GM21423 (cell line): ENCODE data around the gene PAK1IP1.
A peak's percentile ranks its signal among the peaks of the same experiment; 100 is the strongest.
"Not testable (repeated sequence)": the region's sequence is repeated elsewhere in the genome, so short reads cannot be mapped to it uniquely, and the experiment has no call there.

Experiments
- ATAC-seq: cut with Tn5 transposase; IDR thresholded peaks from one replicate; pipeline ENCODE4 v1.9.1; 2021; ENCODE audit warnings: mild to moderate bottlenecking, moderate library complexity; ENCODE audit not compliant: unreplicated experiment

The PAK1IP1 gene

DNA sequence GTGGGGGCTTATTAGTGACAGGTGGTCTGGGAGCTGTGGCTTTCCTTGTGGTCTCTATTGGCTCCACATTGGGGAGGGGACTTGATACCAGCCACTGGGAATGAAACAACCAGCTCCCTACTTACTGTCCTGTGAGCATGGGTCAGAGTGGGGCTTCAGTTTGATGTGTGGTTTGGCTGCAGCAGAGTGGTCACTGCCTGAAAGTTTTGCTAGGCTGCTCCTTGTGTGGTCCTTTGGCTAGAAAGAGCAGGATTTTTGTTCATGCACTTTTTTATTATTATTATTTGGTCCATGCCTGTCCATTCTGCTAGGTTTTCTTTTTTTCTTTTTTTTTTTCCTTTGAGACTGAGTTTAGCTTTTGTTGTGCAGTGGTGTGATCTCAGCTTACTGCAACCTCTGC is 45.3 kb downstream of the PAK1IP1 start:
- ATAC-seq: no peak

DNA sequence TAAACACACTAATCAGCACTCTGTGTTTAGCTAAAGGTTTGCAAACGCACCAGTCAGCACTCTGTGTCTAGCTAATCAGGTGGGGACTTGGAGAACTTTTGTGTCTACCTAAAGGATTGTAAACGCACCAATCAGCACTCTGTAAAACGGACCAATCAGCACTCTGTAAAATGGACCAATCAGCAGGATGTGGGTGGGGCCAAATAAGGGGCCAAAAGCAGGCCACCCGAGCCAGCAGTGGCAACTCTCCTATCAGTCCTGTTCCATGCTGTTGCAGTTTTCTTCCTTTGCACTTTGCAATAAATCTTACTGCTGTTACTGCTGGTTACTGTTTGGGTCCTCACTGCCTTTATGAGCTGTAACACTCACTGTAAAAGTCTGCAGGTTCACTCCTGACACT is 46.9 kb downstream of the PAK1IP1 start:
- ATAC-seq: not testable (repeated sequence)

DNA sequence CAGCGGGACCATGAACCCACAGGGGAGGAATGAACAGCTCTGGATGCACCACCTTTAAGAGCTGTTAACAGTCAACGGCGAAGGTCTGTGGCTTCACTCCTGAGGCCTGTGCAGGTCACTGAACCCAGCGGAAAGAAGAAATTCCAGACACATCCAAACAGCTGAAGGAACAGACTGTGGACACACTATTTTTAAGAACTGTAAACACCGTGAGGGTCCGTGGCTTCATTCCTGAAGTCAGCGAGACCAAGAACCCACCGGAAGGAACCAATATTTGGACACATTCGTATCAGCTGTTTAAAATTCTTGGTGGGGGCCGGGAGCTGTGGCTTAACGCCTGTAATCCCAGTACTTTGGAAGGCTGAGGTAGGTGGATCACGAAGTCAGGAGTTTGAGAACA is 47.5 kb downstream of the PAK1IP1 start:
- no peak for ATAC-seq

DNA sequence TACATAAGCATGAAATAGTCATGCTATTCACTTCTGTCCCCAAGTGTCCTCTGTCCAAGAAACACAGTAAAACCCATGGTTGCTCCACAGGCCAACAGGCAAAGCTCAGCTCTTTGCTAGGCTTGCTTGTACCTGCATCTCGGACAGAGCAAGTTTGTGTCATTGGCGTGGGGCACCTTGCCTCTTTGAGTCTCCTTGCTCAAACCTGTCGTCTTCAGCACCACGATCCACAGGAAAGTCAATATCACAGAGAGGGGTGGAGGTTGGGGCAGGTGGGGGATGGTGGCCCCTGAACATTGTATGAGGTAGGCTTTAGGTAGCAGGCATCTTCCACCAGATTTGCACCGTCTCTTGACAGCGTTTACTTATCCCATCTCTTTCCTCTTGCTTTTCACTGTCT is 48.7 kb downstream of the PAK1IP1 start:
- no peak for ATAC-seq

DNA sequence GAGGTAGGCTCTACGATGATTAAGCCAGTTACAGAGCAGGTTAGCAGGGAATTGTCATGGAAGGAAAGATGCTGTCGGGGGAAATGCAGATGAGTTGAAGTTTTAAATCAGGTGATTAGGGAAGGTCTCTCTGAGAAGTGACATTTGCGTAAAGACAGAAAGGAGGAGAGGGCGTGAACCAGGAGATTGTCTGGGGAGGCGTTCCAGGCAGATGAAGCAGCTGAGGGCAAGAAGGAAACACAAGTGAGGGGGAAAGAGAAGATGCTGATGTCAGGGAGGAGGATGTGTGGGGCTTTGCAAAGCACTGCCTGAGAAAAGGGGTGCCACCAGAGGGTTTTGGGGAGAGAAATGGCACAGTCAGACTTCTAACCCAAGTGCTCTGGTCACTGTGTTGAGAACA is 50.3 kb downstream of the PAK1IP1 start:
- ATAC-seq: no peak

DNA sequence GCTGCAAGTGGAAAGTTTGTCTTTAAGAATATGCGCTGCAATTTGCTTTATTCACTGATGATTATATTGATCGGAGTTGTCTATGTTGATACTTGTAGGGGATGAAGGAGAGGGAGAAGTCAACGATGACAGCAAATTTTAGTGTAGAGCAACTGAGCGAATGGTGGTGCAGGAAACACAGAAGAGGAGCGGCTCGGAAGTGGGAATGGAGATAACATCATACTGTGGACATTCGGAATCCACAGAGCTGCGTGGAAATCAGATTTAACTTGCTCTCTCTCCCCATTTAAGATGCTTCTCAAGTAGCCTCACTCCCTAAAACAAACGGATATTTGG is 52.1 kb downstream of the PAK1IP1 start:
- no peak for ATAC-seq

DNA sequence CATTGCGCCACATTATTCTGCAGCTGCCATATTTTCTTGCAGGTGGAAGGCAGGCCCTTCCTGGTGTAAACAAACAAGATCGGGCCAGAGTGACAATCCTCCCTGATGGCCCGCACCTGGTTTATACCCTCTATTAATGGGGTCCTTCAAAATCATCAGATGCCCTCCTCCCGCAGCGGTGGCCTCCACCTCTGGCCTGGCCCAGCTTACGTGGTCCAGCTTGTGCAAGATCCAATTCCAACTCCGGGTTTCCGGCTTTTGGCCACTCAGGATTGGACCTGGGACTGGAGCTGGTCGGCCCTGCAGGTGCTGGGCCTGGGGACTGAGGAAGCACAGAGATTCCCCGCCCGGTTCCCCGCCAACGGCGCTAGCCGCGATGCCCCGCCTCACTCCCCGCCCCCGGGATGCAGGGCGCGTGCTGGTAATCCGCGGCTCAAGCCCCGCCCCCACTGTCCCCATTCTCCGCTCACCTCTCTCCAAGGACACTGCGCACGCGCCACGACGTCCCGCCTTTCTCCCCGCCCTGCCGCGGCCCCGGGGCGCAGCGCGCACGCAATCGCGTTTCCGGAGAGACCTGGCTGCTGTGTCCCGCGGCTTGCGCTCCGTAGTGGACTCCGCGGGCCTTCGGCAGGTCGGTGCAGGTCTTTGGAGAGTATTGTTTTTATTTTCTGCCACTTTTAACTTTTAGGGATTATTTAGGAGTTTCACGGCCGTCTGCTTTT is 52.6 kb downstream of the PAK1IP1 start, which contains the start of gene TMEM14B:
TMEM14B (plus strand) TSS at position 555 of the 722 bp plus-strand sequence. CDS start 1,441 bp downstream, outside the sequence.
- ATAC-seq: peak; percentile 96

DNA sequence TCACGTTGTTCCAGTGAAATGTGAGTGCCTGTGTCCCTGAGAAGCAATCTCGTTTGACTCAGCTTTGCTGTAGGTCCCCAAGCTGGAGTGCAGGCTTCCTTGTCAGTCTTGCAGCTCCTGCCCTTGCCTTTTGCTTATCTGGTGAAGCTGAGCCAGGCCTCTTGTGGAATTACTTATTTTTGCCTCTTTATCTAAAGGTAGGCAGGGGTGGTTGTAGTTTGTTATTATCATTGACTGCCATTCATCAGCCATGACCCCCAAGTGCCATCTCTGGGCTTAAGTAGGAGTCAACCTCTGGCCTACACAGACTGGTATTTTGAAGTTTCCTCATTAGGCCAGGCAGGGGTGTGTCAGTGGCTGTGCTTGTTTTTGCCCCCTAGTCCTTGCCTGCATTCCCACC is 55.0 kb downstream of the PAK1IP1 start:
- ATAC-seq: no peak

DNA sequence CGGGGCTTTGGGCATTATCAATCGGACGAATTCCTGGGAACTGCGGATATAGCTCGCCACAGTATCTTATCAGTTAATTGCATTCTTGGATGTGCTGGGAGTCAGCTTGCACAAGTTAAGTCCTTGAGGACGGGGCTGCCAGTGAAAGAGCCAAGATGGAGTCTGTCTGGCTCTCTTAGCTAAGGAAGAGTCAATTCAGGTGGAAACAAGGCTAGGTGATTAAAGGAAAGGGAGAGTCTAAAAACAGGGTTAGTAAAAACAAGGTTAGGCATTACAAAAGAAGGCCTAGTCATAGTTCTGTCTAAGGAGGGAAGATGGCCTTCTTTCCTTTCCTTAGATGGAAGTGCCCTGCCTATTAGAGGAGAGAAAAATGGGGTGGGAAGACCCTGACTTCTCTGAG is 55.8 kb downstream of the PAK1IP1 start:
- ATAC-seq: not testable (repeated sequence)

DNA sequence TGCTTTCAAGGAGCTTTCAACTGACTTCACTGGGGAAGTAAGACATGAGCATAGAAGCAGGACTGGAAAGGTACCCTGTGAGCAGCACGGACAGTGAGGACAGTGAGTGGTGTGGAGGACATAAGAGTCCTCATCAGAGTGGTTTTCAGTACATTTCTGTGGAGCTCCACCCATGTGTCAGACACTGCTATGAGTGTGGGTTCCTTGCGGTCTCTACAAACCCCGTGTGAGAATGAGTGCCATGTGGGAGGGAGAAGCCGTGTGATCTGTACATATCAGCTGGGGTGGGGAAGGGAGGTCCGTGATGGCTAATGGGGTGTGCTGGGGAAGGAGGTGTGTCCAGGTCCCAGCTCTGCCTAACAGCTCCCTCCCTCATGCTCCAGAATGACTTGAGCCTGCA is 57.0 kb downstream of the PAK1IP1 start:
- ATAC-seq: not testable (repeated sequence)

DNA sequence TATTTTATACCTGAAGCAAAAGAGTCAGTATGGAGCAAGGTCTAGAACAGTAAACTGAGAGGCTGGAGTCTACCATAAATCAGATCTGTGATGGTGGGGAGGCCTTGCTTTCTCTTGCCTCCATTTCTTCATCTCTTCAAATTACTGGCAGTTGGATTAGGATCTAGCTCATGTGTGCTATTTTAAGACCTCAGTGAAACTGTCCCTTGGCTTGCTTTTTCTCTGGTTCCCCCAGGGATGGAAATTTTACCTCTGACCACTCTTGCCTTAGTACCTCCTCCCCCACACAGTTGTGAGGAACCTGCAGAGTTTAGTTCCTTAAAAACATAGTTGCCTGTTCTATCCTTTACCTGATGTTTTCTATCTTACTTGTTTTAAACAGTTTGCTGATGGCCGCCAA is 61.3 kb downstream of the PAK1IP1 start:
- no peak for ATAC-seq
